Stimulated activated memory B cell treated with anti-CD40 and anti-IgM and Interleukin-4, amounts not matched to agents 10 μg/mL and 1 μg/mL and 100 μg/mL, for 72 hours (primary cell): ENCODE results near the gene MYH11.
"Not testable (repeated sequence)": the region's sequence is repeated elsewhere in the genome, so short reads cannot be mapped to it uniquely, and the experiment has no call there.

Experiments used
- ATAC-seq: fragments of 150-1000 bp; cut with Tn5 transposase; 2 replicates; pipeline ENCODE4 v1.10.0; 2021
- H3K27ac Mint-ChIP-seq: one replicate; pipeline ENCODE4 v1.8.0; 2022; ENCODE audit warnings: mild to moderate bottlenecking, mixed read lengths
- H3K27me3 Mint-ChIP-seq: one replicate; pipeline ENCODE4 v1.8.0; 2022; ENCODE audit warnings: mixed read lengths
- H3K36me3 Mint-ChIP-seq: one replicate; pipeline ENCODE4 v1.8.0; 2022; ENCODE audit warnings: mixed read lengths
- H3K4me1 Mint-ChIP-seq: one replicate; pipeline ENCODE4 v1.8.0; 2022; ENCODE audit warnings: mixed read lengths
- H3K4me3 Mint-ChIP-seq: one replicate; pipeline ENCODE4 v1.8.0; 2022; ENCODE audit warnings: mild to moderate bottlenecking, moderate library complexity, mixed read lengths
- H3K9me3 Mint-ChIP-seq: one replicate; pipeline ENCODE4 v1.8.0; 2022; ENCODE audit warnings: mixed read lengths

Gene MYH11

DNA sequence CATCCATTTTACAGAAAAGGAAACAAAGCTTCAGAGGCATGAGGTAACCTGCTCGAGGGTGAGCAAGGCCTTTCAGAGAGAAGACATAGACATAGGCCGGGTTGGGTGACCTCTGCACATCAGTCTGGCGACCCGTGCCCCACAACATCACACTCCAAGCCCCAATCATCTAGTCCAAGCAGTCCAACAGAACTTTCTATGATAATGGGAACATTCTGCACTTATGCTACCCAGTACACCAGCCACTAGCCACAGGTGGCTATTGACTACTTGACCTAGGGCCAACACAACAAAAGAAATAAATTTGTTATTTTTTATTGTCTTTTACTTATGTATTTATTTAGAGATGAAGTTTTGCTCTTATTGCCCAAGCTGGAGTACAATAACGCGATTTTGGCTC, 20.8 kb downstream of the MYH11 start:
- H3K27ac Mint-ChIP-seq, result no peak overlapping the region
- H3K4me3 Mint-ChIP-seq, result no peak overlapping the region
- no peak for ATAC-seq

DNA sequence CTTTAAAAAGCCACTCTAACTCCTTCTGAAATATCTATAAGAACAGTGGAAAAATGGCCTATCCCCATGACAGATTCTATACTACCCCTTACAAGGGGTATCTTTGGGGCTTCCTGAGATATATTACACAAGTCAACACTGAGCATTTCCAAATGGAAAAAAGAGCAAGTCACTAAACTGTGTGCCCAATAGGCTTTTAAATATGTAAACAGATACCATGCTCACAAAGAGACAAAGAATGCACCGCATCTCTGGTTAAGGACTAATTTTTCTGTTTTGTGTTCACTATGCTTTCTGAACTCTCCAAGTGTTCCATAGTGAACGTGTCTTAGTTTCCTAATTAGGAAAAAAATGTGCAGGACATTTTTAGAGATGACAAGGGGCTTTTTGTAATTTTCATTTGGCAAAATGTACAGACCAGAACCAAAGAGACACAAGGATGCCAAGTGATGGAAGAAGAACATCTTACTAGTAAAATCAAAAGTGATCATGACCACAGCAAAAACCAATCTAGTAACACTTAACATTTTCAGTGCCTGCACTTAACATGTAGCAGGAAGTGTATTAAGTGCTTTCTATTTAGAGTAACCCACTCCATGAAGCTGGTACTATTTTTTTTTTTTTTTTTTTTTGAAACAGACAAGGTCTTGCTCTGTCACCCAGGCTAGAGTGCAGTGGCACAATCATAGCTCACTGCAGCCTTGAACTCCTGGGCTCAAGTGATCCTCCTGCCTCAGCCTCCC, 21.5 kb downstream of the MYH11 start:
- Mint-ChIP-seq H3K27me3 (peaks cover 10% of the 10 kb centered on the region), H3K36me3 (no peaks in the 10 kb centered on the region), H3K4me1 (peaks cover 12% of the 10 kb centered on the region), H3K9me3 (no peaks in the 10 kb centered on the region), H3K27ac (no peak overlapping the region), H3K4me3 (no peak overlapping the region)
- ATAC-seq, result peak; percentile 62

More for the DNA sequence above, 20.8 kb downstream of the MYH11 start:
- Mint-ChIP-seq H3K9me3 (no peaks in the 10 kb centered on the region), H3K4me1 (peaks cover 10% of the 10 kb centered on the region), H3K36me3 (no peaks in the 10 kb centered on the region), H3K27me3 (peaks cover 10% of the 10 kb centered on the region)

DNA sequence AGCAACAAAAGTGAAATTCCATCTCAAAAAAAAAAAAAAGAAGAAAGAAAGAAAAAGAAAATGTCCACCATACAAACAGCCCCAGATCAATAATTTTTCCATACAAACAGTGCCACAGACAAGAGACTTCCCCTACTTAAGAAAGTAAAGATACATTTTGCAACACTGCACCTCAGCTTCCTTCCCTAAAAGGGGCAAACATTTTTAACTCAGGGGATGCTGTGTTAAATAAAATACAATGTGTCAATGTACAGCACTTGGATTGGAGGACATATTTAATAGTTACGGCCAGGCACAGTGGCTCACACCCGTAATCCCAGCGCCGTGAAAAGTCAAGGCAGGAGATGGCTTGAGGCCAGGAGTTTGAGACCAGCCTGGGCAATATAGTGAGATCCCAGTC, 22.3 kb downstream of the MYH11 start:
- Mint-ChIP-seq H3K27me3 (peaks cover 10% of the 10 kb centered on the region), H3K4me3 (no peak overlapping the region), H3K36me3 (no peaks in the 10 kb centered on the region), H3K4me1 (peaks cover 12% of the 10 kb centered on the region), H3K27ac (no peak overlapping the region), H3K9me3 (no peaks in the 10 kb centered on the region)
- no peak for ATAC-seq

DNA sequence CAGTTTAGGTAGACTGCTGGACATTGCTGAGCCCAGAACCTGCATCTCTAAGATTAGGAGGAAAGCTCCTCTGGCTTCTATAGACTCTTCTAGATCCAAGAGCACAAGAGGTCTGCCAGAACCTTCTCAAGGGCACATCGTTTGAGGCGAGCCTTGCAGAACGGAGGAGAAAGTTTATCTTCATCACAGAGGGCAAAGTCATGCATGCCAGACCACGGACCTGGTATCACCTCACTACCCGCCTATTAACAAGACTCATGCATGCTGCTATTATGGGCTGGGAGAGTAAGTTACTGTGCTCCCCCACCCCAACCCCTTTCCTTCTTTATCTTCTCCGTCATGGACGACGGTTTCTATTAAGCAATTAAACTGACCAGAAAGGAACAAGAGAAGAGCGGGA, 23.3 kb downstream of the MYH11 start:
- Mint-ChIP-seq H3K36me3 (no peaks in the 10 kb centered on the region), H3K27ac (no peak overlapping the region)

DNA sequence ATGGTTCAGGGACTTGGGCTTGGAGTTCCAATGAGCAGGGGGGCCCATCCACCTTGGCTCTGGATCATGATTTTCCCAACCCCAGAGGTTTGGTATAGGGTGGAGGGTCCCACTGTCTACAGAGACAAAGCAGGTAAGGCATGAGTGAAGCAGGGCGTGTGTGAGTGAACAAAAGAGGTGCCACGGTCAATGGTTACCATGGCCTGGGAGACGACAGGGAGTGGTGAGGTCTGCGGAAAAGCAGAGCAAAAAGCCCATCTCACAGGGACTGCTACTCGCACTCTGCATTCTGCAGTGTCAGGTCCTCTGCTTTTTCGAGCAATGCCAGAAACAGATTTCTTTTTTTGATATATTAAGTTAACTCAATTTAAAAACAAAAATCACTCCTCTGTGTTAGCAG, 24.6 kb downstream of the MYH11 start:
- Mint-ChIP-seq H3K4me3 (no peak overlapping the region), H3K36me3 (no peaks in the 10 kb centered on the region), H3K4me1 (peaks cover 12% of the 10 kb centered on the region), H3K27me3 (no peaks in the 10 kb centered on the region), H3K27ac (no peak overlapping the region), H3K9me3 (no peaks in the 10 kb centered on the region)
- no peak for ATAC-seq

More for the DNA sequence above, 23.3 kb downstream of the MYH11 start:
- Mint-ChIP-seq H3K4me1 (peaks cover 12% of the 10 kb centered on the region), H3K9me3 (no peaks in the 10 kb centered on the region), H3K4me3 (no peak overlapping the region), H3K27me3 (peaks cover under 1% of the 10 kb centered on the region)
- no peak for ATAC-seq

DNA sequence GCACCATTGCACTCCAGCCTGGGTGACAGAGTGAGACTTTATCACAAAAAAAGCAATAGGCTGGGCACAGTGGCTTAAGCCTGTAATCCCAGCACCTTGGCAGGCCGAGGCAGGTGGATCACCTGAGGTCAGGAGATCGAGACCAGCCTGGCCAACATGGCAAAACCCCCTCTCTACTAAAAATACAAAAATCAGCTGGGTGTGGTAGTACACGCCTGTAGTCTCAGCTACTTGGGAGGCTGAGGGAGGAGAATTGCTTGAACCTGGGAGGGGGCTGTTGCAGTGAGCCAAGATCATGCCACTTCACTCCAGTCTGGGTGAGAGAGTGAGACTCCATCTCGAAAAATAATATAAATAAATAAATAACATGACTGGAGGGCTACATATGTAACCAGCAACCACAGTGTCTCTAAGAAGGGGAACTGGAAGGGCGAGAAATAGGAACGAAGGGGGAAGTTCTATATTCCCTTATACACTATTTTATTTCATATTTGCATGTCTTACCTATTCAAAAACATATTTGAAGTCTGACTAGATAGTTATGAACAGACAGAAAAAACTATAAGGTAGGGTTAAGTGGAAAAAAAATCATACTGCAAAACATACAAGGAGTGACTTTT, 25.9 kb downstream of the MYH11 start:
- peaks cover 12% of the 10 kb centered on the region for H3K4me1 Mint-ChIP-seq
- H3K36me3 Mint-ChIP-seq, result no peaks in the 10 kb centered on the region
- no peaks in the 10 kb centered on the region for H3K9me3 Mint-ChIP-seq
- H3K27me3 Mint-ChIP-seq, result no peaks in the 10 kb centered on the region
- peak; percentile 46 for ATAC-seq
- H3K4me3 Mint-ChIP-seq, result no peak overlapping the region
- H3K27ac Mint-ChIP-seq, result no peak overlapping the region

DNA sequence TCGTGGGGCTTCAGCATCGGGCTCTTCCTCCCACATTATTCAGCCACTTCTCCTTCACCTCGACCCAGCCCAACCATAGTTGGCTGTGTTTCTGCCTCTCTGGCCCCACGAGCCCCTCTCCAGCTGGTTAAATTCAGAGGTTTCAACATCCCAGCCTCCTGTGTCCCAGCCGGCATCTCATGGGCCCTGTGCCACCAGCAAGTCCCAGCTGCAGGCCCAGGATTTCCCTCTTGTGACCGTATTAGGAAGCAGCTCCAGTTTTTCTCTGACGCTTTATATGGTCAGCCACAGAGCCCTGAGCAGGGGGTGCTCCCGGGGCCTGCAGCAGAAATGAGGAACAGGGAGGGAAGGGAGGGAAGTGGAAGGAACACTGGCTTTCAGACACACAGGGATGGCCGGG, 27.4 kb downstream of the MYH11 start:
- no peak for ATAC-seq
- no peaks in the 10 kb centered on the region for H3K27me3 Mint-ChIP-seq
- H3K4me1 Mint-ChIP-seq, result peaks cover 12% of the 10 kb centered on the region
- H3K9me3 Mint-ChIP-seq, result no peaks in the 10 kb centered on the region
- H3K27ac Mint-ChIP-seq, result no peak overlapping the region
- H3K4me3 Mint-ChIP-seq, result no peak overlapping the region
- no peaks in the 10 kb centered on the region for H3K36me3 Mint-ChIP-seq

DNA sequence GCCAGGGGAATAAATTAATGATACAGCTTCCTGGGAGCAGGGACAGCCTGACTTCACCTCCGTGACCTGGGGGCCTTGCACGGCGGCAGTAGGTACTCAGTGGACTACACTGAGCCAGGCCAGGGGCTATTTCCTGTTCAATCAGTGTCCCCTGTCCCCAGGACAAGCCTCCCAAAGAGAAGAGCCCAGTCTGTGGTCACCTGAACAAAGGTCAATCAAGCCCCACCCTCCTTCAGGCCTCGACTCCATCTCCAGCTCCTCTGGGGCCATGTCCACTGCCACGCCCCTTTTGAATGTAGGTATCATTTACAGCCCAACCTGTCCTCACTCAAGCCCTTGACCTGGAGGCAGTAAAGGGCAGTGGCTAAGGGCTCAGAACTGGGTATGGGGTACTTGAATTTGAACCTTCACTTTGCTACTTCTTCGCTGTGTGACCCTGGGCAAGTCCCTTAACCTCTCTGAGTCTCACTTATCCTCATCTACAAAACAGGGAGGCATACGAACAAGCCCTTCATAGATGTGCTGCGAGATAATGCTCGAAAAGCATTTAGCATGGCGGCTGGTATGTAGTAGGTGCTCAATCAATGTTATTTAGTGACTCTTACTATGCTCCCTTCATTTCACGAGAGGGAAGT, 29.0 kb downstream of the MYH11 start:
- no peaks in the 10 kb centered on the region for H3K27me3 Mint-ChIP-seq
- no peak for ATAC-seq
- no peak overlapping the region for H3K27ac Mint-ChIP-seq
- H3K4me1 Mint-ChIP-seq, result peaks cover 12% of the 10 kb centered on the region
- no peaks in the 10 kb centered on the region for H3K36me3 Mint-ChIP-seq
- no peaks in the 10 kb centered on the region for H3K9me3 Mint-ChIP-seq
- no peak overlapping the region for H3K4me3 Mint-ChIP-seq

DNA sequence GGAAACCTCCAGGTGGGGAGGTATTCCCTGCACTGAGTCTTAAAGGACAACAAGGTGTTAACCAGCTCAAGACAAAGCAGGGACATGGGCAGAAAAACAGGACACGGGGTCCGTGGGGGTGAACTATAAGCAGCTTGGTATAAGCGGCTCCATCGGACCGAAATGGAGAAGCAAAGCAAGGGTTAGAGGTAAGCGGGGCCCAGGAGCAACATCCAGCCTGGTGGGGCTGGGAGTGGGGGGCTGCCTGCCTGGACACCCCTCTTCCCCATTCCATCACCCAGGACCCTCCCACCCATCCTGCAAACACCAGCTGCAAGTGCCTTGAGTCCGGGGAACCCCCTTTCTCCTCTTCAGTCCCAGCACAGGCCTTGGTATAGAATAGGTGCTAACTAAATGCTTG, 29.5 kb downstream of the MYH11 start:
- no peaks in the 10 kb centered on the region for H3K36me3 Mint-ChIP-seq
- H3K4me1 Mint-ChIP-seq, result peaks cover 12% of the 10 kb centered on the region
- no peak overlapping the region for H3K27ac Mint-ChIP-seq
- no peak for ATAC-seq
- H3K27me3 Mint-ChIP-seq, result no peaks in the 10 kb centered on the region
- H3K4me3 Mint-ChIP-seq, result no peak overlapping the region
- H3K9me3 Mint-ChIP-seq, result no peaks in the 10 kb centered on the region

DNA sequence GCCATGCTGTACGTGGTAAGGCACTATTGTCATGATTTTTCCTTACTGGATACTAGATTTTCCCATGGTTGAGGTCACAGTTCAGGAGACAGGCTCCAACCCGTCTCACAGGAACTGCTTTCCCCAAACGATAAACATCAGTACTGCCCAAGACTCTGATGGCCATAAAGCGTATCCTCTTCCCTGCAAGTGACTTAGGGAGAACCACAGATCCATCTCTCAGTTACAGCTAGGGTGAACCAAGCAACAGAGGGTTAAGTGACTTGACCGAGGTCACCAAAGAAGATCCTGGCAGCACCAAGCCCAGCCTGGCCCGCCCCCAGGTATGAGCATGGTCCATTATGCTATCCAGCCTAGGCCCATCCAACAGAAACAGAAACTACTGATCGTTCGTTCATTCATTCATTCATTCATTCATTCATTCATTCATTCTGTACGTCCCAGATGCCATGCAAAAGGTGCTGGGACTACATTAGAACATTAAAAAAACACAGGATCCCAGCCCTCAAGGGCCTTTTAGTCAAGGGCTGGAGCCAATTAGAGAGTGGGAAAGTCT, 31.0 kb downstream of the MYH11 start:
- Mint-ChIP-seq H3K36me3 (no peaks in the 10 kb centered on the region), H3K4me1 (peaks cover under 1% of the 10 kb centered on the region), H3K27ac (no peak overlapping the region), H3K9me3 (no peaks in the 10 kb centered on the region), H3K4me3 (no peak overlapping the region), H3K27me3 (no peaks in the 10 kb centered on the region)
- no peak for ATAC-seq

DNA sequence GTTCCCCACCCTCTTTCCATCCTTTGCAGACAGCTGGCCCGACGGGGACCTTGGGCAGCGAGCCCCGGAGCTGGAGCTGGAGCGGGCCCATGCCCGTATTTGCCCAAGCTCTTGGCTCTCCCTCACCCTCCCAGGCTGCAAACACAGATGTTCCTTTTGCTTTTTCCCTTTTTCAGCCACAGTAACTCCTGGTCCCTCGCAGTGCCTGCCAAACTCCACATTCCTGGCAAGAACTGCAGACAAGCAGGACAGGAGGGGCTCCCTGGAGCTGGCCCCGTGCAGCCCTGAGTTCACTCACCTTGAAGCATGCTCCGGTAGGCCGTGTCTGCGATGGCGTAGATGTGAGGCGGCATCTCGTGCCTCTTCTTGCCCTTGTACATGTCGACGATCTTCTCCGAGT, 33.9 kb downstream of the MYH11 start:
- H3K27me3 Mint-ChIP-seq, result no peaks in the 10 kb centered on the region
- no peak for ATAC-seq
- H3K4me3 Mint-ChIP-seq, result no peak overlapping the region
- H3K9me3 Mint-ChIP-seq, result no peaks in the 10 kb centered on the region
- H3K36me3 Mint-ChIP-seq, result no peaks in the 10 kb centered on the region
- no peaks in the 10 kb centered on the region for H3K4me1 Mint-ChIP-seq
- H3K27ac Mint-ChIP-seq, result no peak overlapping the region

DNA sequence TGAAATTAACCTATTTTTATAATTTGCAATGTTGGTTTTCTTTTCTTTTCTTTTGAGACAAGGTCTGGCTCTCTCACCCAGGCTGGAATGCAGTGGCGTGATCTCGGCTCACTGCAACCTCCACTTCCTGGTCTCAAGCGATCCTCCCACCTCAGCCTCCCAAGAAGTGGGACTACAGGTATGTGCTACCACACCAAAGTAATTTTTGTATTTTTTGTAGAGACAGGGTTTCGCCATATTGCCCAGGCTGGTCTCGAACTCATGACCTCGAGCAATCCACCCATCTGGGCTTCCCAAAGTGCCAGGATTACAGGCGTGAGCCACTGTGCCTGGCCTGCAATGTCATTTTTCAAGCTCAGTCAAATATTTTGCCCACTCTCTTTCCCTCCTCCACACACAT, 36.0 kb downstream of the MYH11 start:
- no peak for ATAC-seq
- Mint-ChIP-seq H3K4me3 (no peak overlapping the region), H3K9me3 (peaks cover 7% of the 10 kb centered on the region), H3K27ac (no peak overlapping the region), H3K4me1 (no peaks in the 10 kb centered on the region), H3K36me3 (peaks cover 6% of the 10 kb centered on the region), H3K27me3 (no peaks in the 10 kb centered on the region)

DNA sequence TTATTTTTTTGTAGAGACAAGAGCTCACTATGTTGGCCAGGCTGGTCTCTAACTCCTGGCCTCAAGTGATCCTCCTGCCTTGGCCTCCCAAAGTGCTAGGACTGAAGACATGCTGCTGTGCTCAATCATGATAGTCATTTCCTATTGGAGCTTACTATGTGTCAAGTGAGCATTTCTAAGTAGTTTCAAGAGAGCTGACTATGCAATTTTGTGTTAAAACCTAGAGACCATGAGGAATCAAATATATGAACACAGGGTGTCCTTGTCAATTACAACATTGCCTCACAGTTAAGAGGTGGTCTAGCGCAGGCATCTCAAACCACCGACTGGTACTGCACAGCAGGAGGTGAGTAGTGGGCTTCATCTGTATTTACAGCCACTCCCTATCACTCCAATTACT, 37.8 kb downstream of the MYH11 start:
- Mint-ChIP-seq H3K4me1 (no peaks in the 10 kb centered on the region), H3K27ac (no peak overlapping the region), H3K27me3 (no peaks in the 10 kb centered on the region), H3K4me3 (no peak overlapping the region), H3K9me3 (peaks cover 14% of the 10 kb centered on the region), H3K36me3 (peaks cover 6% of the 10 kb centered on the region)
- no peak for ATAC-seq

DNA sequence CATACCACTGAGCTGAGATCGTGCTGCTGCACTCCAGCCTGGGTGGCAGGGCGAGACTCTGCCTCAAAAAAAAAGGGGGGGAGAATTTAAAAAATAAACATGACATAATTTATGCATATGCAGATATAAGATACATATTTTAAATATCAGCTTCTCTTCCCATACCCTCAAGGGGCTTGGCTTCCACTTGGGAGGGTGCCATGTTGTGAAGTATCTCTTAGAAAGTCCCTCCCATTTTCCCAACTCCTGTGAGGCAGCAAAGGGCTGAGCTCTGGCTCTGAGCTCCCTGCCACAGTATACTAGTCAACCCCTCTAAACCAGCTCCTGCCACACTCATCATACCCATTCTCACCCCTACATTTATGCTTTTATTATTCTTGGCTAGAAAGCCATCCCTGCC, 39.4 kb downstream of the MYH11 start:
- H3K4me3 Mint-ChIP-seq, result no peak overlapping the region
- H3K27me3 Mint-ChIP-seq, result no peaks in the 10 kb centered on the region
- H3K9me3 Mint-ChIP-seq, result peaks cover 14% of the 10 kb centered on the region
- peaks cover 6% of the 10 kb centered on the region for H3K36me3 Mint-ChIP-seq
- H3K27ac Mint-ChIP-seq, result no peak overlapping the region
- no peaks in the 10 kb centered on the region for H3K4me1 Mint-ChIP-seq
- ATAC-seq, result no peak

DNA sequence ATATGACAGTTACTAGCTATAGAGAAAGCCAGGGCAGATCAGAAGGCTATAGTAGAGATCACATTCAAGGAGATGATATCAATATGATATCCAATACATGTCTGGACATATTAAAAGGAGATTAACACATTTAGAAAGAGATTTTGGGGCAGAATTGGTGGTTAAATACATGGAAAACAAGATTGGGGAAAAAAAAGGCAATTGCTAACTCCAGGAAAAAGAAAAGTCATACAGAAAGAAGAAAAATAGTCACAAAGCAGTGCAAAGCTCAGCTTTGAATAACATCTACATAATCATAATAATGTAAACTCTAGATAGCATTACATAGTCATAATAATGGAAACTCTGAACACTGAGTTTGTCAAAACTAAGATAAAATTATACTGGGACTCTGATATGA, 40.6 kb downstream of the MYH11 start:
- H3K4me3 Mint-ChIP-seq, result no peak overlapping the region
- peaks cover 11% of the 10 kb centered on the region for H3K27me3 Mint-ChIP-seq
- peaks cover 6% of the 10 kb centered on the region for H3K36me3 Mint-ChIP-seq
- ATAC-seq, result no peak
- no peaks in the 10 kb centered on the region for H3K4me1 Mint-ChIP-seq
- H3K27ac Mint-ChIP-seq, result no peak overlapping the region
- peaks cover 14% of the 10 kb centered on the region for H3K9me3 Mint-ChIP-seq

DNA sequence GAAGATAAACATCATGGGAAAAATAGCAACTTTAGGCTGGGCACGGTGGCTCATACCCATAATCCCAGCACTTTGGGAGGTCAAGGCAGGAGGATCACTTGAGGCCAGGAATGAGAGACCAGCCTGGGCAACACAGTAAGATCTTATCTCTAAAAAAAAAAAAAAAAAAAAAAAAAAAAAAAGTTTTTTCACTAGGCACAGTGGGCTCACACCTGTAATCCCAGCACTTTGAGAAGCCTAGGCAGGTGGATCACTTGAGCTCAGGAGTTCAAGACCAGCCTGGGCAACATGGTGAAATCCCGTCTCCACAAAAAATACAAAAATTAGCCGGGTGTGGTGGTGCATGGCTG, 44.5 kb downstream of the MYH11 start:
- not testable (repeated sequence) for ATAC-seq
- H3K9me3 Mint-ChIP-seq, result peaks cover 14% of the 10 kb centered on the region

More for the DNA sequence above, 44.5 kb downstream of the MYH11 start:
- not testable (repeated sequence) for H3K36me3 Mint-ChIP-seq, H3K4me1 Mint-ChIP-seq, H3K4me3 Mint-ChIP-seq, H3K27ac Mint-ChIP-seq
- H3K27me3 Mint-ChIP-seq, result peaks cover 37% of the 10 kb centered on the region
